Thyroid gland (tissue), 4 donors: ENCODE data around the gene STAC3. TPM values are rescaled to one million over a fixed set of nuclear protein-coding genes. Genes with fewer than 3 reads are reported as not detected.

ENCODE experiments used
- DNase-seq, 2 donors: peaks; one replicate each; pipeline ENCODE4 v3.0.0-alpha.2; 2019
- H3K27ac ChIP-seq, 3 donors: fragments of 200-600 bp; sonication (generic); 1 replicate in 2 of 3; 2 replicates in 1 of 3; pipeline ENCODE4 v1.5.1; 2016 to 2019; ENCODE audit warnings: mild to moderate bottlenecking in 1 of 3, moderate library complexity in 1 of 3
- H3K27me3 ChIP-seq: fragments of 200-600 bp; sonication (generic); one replicate; pipeline ENCODE4 v1.5.1; 2019
- H3K36me3 ChIP-seq, 2 donors: fragments of 200-600 bp; sonication (generic); one replicate each; pipeline ENCODE4 v1.5.1; 2016 to 2019
- H3K4me1 ChIP-seq, 2 donors: fragments of 200-600 bp; sonication (generic); one replicate each; pipeline ENCODE4 v1.5.1; 2017 to 2019
- H3K4me3 ChIP-seq, 3 donors: fragments of 200-600 bp; sonication (generic); replicated peaks in 1 of 3; 1 replicate in 2 of 3; 2 replicates in 1 of 3; pipeline ENCODE4 v1.5.1; 2016; ENCODE audit warnings: mild to moderate bottlenecking in 1 of 3
- H3K9me3 ChIP-seq: fragments of 200-600 bp; sonication (generic); one replicate; pipeline ENCODE4 v1.5.1; 2017
- POLR2A ChIP-seq, 2 donors: fragments of 450-650 bp; IDR thresholded peaks; one replicate each; pipeline ENCODE4 v1.6.1; 2017; ENCODE audit warnings: antibody characterized with exemption in 2 of 2, mild to moderate bottlenecking in 2 of 2, moderate library complexity in 1 of 2
- WGBS, 2 donors: methylation state at CpG; one replicate each; pipeline ENCODE4 v1.1.5; 2017; 5-methylcytosine and 5-hydroxymethylcytosine counted together
- intact Hi-C: fragments of 100-400 bp; cut with DNase I; formaldehyde crosslinking; loops from one replicate; pipeline ENCODE4 v1.15.1; 2023
- microRNA counts, 2 donors: library from miRNA; unstranded; fragments of <30 nt; microRNA quantifications; one replicate each; lab custom pipeline; 2016 to 2017
- microRNA-seq: library from miRNA; unstranded; fragments of <30 nt; microRNA quantifications from one replicate; pipeline ENCODE4, GENCODE V29; 2016
- small RNA-seq: library from RNA; depleted of rRNA; stranded (forward); fragments of <200 nt; gene quantifications from one replicate; pipeline ENCODE3, GENCODE V24; 2016
- total RNA-seq, 4 donors: library from RNA; depleted of rRNA; stranded (reverse); fragments of >200 nt; gene quantifications; one replicate each; pipeline ENCODE4 v1.2.3, GENCODE V29; 2016
- TF ChIP-seq, protein P1 (sequence below), 6 experiments: fragments of 200-600 bp in 3 of 6; fragments of 450-650 bp in 3 of 6; sonication (generic) in 3 of 6; IDR thresholded peaks; one replicate each; pipeline ENCODE4 v1.5.1; 2016 to 2019; ENCODE audit warnings: antibody characterized with exemption in 6 of 6, mild to moderate bottlenecking in 2 of 6, inconsistent platforms in 1 of 6, moderate library complexity in 1 of 6

Gene STAC3
- total RNA-seq, 4 donors from 2014 or later = 0.88 to 7.3 (median 3.0) TPM; not detected in 1

DNA sequence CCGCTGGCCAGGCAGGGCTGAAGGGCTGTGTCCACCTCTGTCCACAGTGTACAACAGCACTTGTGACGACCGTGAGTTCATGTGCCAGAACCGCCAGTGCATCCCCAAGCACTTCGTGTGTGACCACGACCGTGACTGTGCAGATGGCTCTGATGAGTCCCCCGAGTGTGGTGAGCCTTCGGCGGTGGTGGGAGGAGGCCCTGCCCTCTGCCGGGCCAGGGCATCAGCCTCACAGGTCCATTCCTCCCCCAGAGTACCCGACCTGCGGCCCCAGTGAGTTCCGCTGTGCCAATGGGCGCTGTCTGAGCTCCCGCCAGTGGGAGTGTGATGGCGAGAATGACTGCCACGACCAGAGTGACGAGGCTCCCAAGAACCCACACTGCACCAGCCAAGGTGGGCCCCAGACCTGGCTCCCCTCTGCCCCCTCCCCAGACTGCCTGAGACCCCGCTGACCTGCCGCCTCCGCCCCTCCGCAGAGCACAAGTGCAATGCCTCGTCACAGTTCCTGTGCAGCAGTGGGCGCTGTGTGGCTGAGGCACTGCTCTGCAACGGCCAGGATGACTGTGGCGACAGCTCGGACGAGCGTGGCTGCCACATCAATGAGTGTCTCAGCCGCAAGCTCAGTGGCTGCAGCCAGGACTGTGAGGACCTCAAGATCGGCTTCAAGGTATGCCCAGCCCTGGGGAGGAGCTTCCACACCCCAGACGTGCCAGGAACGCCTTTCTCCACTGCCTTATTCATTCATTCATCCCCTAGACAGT lies 55.2 kb downstream of the STAC3 start:
- Histone ChIP-seq H3K36me3 (peaks cover 64 to 82% of the 10 kb centered on the region in 2 donors), H3K9me3 (no peaks in the 10 kb centered on the region), H3K4me1 (peaks cover 2 to 4% of the 10 kb centered on the region in 2 donors), H3K27ac (no peak overlapping the region), H3K4me3 (no peak overlapping the region), H3K27me3 (no peaks in the 10 kb centered on the region)
- WGBS, 2 donors = 88 to 89% methylated on average over 21 to 26 of the region's 34 CpGs
- DNase-seq = no peak
- intact Hi-C loops = no loop called here
- no peak for TF ChIP-seq POLR2A (IDR thresholded peaks at IDR 0.05)
- TF ChIP-seq, protein P1, sequence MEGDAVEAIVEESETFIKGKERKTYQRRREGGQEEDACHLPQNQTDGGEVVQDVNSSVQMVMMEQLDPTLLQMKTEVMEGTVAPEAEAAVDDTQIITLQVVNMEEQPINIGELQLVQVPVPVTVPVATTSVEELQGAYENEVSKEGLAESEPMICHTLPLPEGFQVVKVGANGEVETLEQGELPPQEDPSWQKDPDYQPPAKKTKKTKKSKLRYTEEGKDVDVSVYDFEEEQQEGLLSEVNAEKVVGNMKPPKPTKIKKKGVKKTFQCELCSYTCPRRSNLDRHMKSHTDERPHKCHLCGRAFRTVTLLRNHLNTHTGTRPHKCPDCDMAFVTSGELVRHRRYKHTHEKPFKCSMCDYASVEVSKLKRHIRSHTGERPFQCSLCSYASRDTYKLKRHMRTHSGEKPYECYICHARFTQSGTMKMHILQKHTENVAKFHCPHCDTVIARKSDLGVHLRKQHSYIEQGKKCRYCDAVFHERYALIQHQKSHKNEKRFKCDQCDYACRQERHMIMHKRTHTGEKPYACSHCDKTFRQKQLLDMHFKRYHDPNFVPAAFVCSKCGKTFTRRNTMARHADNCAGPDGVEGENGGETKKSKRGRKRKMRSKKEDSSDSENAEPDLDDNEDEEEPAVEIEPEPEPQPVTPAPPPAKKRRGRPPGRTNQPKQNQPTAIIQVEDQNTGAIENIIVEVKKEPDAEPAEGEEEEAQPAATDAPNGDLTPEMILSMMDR (IDR thresholded peaks at IDR 0.05) = no peak

DNA sequence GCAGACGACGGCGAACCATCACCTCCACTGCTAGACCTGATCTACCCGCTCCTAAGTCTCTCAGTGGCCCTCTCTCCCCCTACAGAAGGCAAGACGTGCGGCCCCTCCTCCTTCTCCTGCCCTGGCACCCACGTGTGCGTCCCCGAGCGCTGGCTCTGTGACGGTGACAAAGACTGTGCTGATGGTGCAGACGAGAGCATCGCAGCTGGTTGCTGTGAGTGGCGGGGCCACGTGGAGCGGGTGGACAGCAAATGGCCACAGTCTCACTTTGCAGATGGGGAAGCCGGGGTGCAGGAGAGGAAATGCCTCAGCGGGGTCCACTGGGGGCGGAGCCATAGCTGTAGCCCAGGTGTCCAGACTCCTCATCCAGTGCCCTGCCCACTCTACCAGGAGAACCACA lies 55.8 kb downstream of the STAC3 start:
- H3K27ac ChIP-seq = no peak overlapping the region
- 92 to 96% methylated on average over 16 to 19 of the region's 19 CpGs for WGBS, 2 donors

DNA sequence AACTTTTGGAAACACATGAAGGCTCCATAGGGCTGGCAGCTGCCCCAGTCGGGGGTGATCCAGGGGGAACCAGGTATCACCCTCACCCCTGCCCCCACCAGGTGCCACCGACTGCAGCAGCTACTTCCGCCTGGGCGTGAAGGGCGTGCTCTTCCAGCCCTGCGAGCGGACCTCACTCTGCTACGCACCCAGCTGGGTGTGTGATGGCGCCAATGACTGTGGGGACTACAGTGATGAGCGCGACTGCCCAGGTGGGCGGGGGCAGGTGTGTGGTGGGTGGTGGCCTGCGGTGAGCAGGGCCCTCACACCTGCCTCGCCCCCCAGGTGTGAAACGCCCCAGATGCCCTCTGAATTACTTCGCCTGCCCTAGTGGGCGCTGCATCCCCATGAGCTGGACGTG lies 56.7 kb downstream of the STAC3 start:
- Histone ChIP-seq H3K4me3 (no peak overlapping the region), H3K27me3 (no peaks in the 10 kb centered on the region), H3K4me1 (peaks cover 14 to 19% of the 10 kb centered on the region in 2 donors), H3K36me3 (peaks cover 50 to 68% of the 10 kb centered on the region in 2 donors), H3K9me3 (no peaks in the 10 kb centered on the region), H3K27ac (no peak overlapping the region)
- 90 to 91% methylated on average over 7 to 11 of the region's 18 CpGs for WGBS, 2 donors
- TF ChIP-seq, protein P1 (IDR thresholded peaks at IDR 0.05) = no peak
- no peak for TF ChIP-seq POLR2A (IDR thresholded peaks at IDR 0.05)
- intact Hi-C loops = no loop called here
- no peak for DNase-seq

More for the DNA sequence above, 55.8 kb downstream of the STAC3 start:
- Histone ChIP-seq H3K4me3 (no peak overlapping the region), H3K27me3 (no peaks in the 10 kb centered on the region), H3K36me3 (peaks cover 58 to 77% of the 10 kb centered on the region in 2 donors), H3K4me1 (peaks cover 8 to 10% of the 10 kb centered on the region in 2 donors), H3K9me3 (no peaks in the 10 kb centered on the region)
- TF ChIP-seq, protein P1 (IDR thresholded peaks at IDR 0.05) = no peak
- TF ChIP-seq POLR2A (IDR thresholded peaks at IDR 0.05) = no peak
- no peak for DNase-seq
- intact Hi-C loops = no loop called here

DNA sequence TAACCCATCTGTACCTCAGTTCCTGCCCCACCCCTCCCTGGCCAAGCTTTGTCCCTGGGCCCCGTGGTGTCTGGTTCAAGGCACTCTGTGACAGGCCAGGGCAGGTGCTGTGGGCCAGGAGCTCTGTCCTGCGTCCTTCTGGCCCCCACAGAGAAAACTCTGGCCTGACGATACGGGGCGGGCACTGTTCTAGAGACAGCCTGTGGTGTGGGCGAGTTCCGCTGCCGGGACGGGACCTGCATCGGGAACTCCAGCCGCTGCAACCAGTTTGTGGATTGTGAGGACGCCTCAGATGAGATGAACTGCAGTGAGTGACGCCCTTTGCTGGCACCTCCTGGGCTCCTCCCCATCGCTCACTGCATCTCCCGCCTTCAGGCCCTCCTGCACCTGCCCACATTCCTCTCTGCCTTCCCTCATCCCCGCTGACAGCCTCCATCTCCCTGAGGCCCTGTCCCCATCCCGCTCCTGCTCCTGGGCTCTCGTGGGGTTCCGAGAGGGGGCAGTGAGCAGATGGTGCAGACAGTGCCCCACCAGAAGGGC lies 57.2 kb downstream of the STAC3 start:
- Histone ChIP-seq H3K27me3 (no peaks in the 10 kb centered on the region), H3K4me1 (peaks cover 14 to 19% of the 10 kb centered on the region in 2 donors), H3K36me3 (peaks cover 50 to 63% of the 10 kb centered on the region in 2 donors), H3K27ac (no peak overlapping the region), H3K9me3 (no peaks in the 10 kb centered on the region), H3K4me3 (no peak overlapping the region)
- WGBS, 2 donors = 86 to 93% methylated on average over 14 to 19 of the region's 19 CpGs
- no peak for TF ChIP-seq POLR2A (IDR thresholded peaks at IDR 0.05)
- intact Hi-C loops = no loop called here
- no peak for DNase-seq

MicroRNA genes within 50 kb of the gene (microRNA counts, 767-probe panel; counts per million panel counts)
- microRNA hsa-miR-1228-3p (lab: Ali Mortazavi, UCI) = 0 counts per million in 2 donors

Small RNA genes lying within 50 kb of the gene (microRNA-seq; reads per million reads assigned to microRNA genes)
- 2.2 reads per million for gene MIR1228

Small RNA genes lying within 50 kb of the gene (small RNA-seq; reads per million reads assigned to genes)
- not detected for gene MIR1228

Other genes starting within 250 kb of the STAC3 start
- gene ZBTB39, start 244.6 kb downstream of the STAC3 start, total RNA-seq = 1 to 10 TPM; 4.5 to 8.5 (median 7.4) TPM
- not detected for gene TAC3, start 234.7 kb downstream of the STAC3 start, total RNA-seq
- not detected for gene MYO1A, start 201.1 kb downstream of the STAC3 start, total RNA-seq
- gene NEMP1, start 172.4 kb downstream of the STAC3 start, total RNA-seq = 10 to 100 TPM in 2 of 4 donors, 1 to 10 TPM in 2; 5.6 to 10.9 (median 9.2) TPM
- gene NAB2, start 162.1 kb downstream of the STAC3 start, total RNA-seq = 10 to 100 TPM; 11.8 to 48.0 (median 16.1) TPM
- 100 to 1,000 TPM in 1 of 4 donors, 10 to 100 TPM in 3; 79.0 to 144 (median 89.8) TPM for gene STAT6, start 139.8 kb downstream of the STAC3 start, total RNA-seq
- 100 to 1,000 TPM in 3 of 4 donors, 10 to 100 TPM in 1; 98.5 to 161 (median 118) TPM for gene LRP1, start 122.7 kb downstream of the STAC3 start, total RNA-seq
- gene LRP1-AS, start 103.6 kb downstream of the STAC3 start, total RNA-seq = not detected
- gene NXPH4, start 34.4 kb downstream of the STAC3 start, total RNA-seq = under 1 TPM in 1 of 4 donors, not detected in 3; 0.27 TPM
- 10 to 100 TPM; 34.0 to 58.4 (median 49.8) TPM for gene SHMT2, start 21.5 kb downstream of the STAC3 start, total RNA-seq
- gene R3HDM2, start 179.9 kb upstream of the STAC3 start, total RNA-seq = 10 to 100 TPM; 30.7 to 40.8 (median 35.5) TPM
- under 1 TPM in 3 of 4 donors, not detected in 1; 0.33 to 0.63 (median 0.54) TPM for gene INHBC, start 183.6 kb upstream of the STAC3 start, total RNA-seq
- not detected for gene INHBE, start 204.1 kb upstream of the STAC3 start, total RNA-seq
- gene GLI1, start 208.6 kb upstream of the STAC3 start, total RNA-seq = 1 to 10 TPM in 3 of 4 donors, not detected in 1; 1.1 to 2.2 (median 1.6) TPM
- gene ARHGAP9, start 228.7 kb upstream of the STAC3 start, total RNA-seq = 1 to 10 TPM; 3.2 to 6.3 (median 4.6) TPM
- gene MARS1, start 236.9 kb upstream of the STAC3 start, total RNA-seq = 100 to 1,000 TPM in 2 of 4 donors, 10 to 100 TPM in 2; 55.2 to 173 (median 97.8) TPM